HCT116 (cell line): ENCODE measurements around the gene UQCC2. TPM values are rescaled to one million over a fixed set of nuclear protein-coding genes. Genes with fewer than 3 reads are reported as not detected.

ENCODE experiments used
- ATAC-seq: fragments of 200-7000 bp; cut with Tn5 transposase; 2 replicates; pipeline ENCODE4 v1.9.1; 2020; ENCODE audit warnings: mild to moderate bottlenecking, moderate library complexity
- BruUV-seq: library from RNA; stranded (reverse); fragments of 400-500 nt; replicated peaks from 2 replicates; lab custom pipeline; 2021; lab: Mats Ljungman, UMichigan
- CTCF ChIA-PET: fragments of 300-600 bp; sonication (Branson Sonifier 250); formaldehyde crosslinking; loops from one replicate; lab custom pipeline; 2021; ENCODE audit warnings: antibody characterized with exemption; lab: Charles Lee
- POLR2A ChIA-PET: fragments of 300-600, 350-600 bp; sonication (Branson Sonifier 250); formaldehyde crosslinking; loops from one replicate; lab custom pipeline; 2021; ENCODE audit warnings: antibody characterized with exemption; lab: Charles Lee
- RAD21 ChIA-PET, 2 experiments: fragments of 300-600 bp; sonication (Branson Sonifier 250); formaldehyde crosslinking; loops; one replicate each; lab custom pipeline; 2023; ENCODE audit warnings: low total read pairs in 2 of 2; ENCODE audit not compliant: uncharacterized antibody in 2 of 2, unreplicated experiment in 2 of 2, low non-redundant PET in 1 of 2; lab: Charles Lee
- DNase-seq: peaks from one replicate; pipeline ENCODE4 v3.0.0-alpha.2; 2010; ENCODE audit warnings: low read depth, low spot score
- H2AFZ ChIP-seq: fragments of 200-600 bp; shearing (Covaris generic), sonication (generic); 2 replicates; pipeline ENCODE4 v1.6.1; 2017; ENCODE audit warnings: low read depth, mixed run types, mixed read lengths, antibody characterized with exemption, low read length; ENCODE audit not compliant: poor library complexity, severe bottlenecking
- H3K27ac ChIP-seq: 2 replicates; pipeline ENCODE4 v1.5.1; 2012; ENCODE audit warnings: low read depth, low read length
- H3K27me3 ChIP-seq: fragments of 200-600 bp; sonication (generic); 2 replicates; pipeline ENCODE4 v1.6.1; 2016; ENCODE audit warnings: mixed run types, low read length, mixed read lengths; ENCODE audit not compliant: insufficient read depth
- H3K36me3 ChIP-seq, 2 experiments: fragments of 200-500 bp in 1 of 2; fragments of 200-600 bp in 1 of 2; sonication (Bioruptor generic) in 1 of 2; sonication (generic) in 1 of 2; 2 replicates each; pipeline versions ENCODE4 v1.5.1 to v1.6.1; 2014 to 2016; ENCODE audit warnings: low read length in 2 of 2, inconsistent platforms in 1 of 2, mixed read lengths in 1 of 2, mixed run types in 1 of 2; ENCODE audit not compliant: insufficient read depth in 2 of 2, control insufficient read depth in 1 of 2
- H3K4me1 ChIP-seq, 2 experiments: fragments of 200-600 bp in 1 of 2; sonication (generic) in 1 of 2; 2 replicates each; pipeline versions ENCODE4 v1.5.1 to v1.6.1; 2012 to 2017; ENCODE audit warnings: low read length in 2 of 2, inconsistent platforms in 1 of 2, mild to moderate bottlenecking in 1 of 2, mixed read lengths in 1 of 2, mixed run types in 1 of 2, moderate library complexity in 1 of 2; ENCODE audit not compliant: insufficient read depth in 2 of 2, control insufficient read depth in 1 of 2
- H3K4me2 ChIP-seq: fragments of 200-600 bp; sonication (generic); 2 replicates; pipeline ENCODE4 v1.6.1; 2017; ENCODE audit warnings: mixed run types, low read length, mixed read lengths
- H3K4me3 ChIP-seq, 2 experiments: fragments of 200-600 bp in 1 of 2; sonication (generic) in 1 of 2; replicated peaks in 1 of 2; 2 replicates each; pipeline ENCODE4 v1.5.1; 2011 to 2016; ENCODE audit warnings: low read length in 2 of 2, control low read depth in 1 of 2, low read depth in 1 of 2, mild to moderate bottlenecking in 1 of 2, mixed read lengths in 1 of 2, mixed run types in 1 of 2
- H3K79me2 ChIP-seq: fragments of 200-600 bp; sonication (generic); 2 replicates; pipeline ENCODE4 v1.6.1; 2017; ENCODE audit warnings: mild to moderate bottlenecking, mixed run types, low read length, moderate library complexity, mixed read lengths; ENCODE audit not compliant: insufficient read depth
- H3K9ac ChIP-seq: fragments of 200-600 bp; sonication (generic); 2 replicates; pipeline ENCODE4 v1.6.1; 2016; ENCODE audit warnings: low read length, mixed read lengths
- H3K9me2 ChIP-seq: fragments of 200-600 bp; sonication (generic), shearing (Covaris generic); 2 replicates; pipeline ENCODE4 v1.6.1; 2017; ENCODE audit warnings: mixed run types, mild to moderate bottlenecking, moderate library complexity; ENCODE audit not compliant: insufficient read depth
- H3K9me3 ChIP-seq, 2 experiments: fragments of 200-500 bp in 1 of 2; fragments of 200-600 bp in 1 of 2; sonication (Bioruptor generic) in 1 of 2; sonication (generic) in 1 of 2; 2 replicates each; pipeline ENCODE4 v1.6.1; 2014 to 2017; ENCODE audit warnings: low read length in 2 of 2, mixed read lengths in 2 of 2, inconsistent platforms in 1 of 2, low read depth in 1 of 2, mild to moderate bottlenecking in 1 of 2, mixed run types in 1 of 2, moderate library complexity in 1 of 2; ENCODE audit not compliant: control insufficient read depth in 1 of 2, insufficient read depth in 1 of 2
- H4K20me1 ChIP-seq: fragments of 200-600 bp; sonication (generic), shearing (Covaris generic); 2 replicates; pipeline ENCODE4 v1.6.1; 2017; ENCODE audit warnings: mixed run types, mild to moderate bottlenecking, moderate library complexity; ENCODE audit not compliant: insufficient read depth
- CTCF ChIP-seq, 3 experiments: fragments of 200-600 bp in 1 of 3; sonication (generic) in 1 of 3; IDR thresholded peaks in 2 of 3; conservative IDR thresholded peaks in 1 of 3; 2 replicates each; pipeline ENCODE4 v1.5.1; 2012 to 2017; ENCODE audit warnings: low read depth in 2 of 3, low read length in 2 of 3, antibody characterized with exemption in 1 of 3, borderline replicate concordance in 1 of 3, control low read depth in 1 of 3, mild to moderate bottlenecking in 1 of 3, mixed read lengths in 1 of 3, mixed run types in 1 of 3, moderate library complexity in 1 of 3; ENCODE audit not compliant: insufficient read depth in 1 of 3
- EZH2 ChIP-seq: fragments of 200-600 bp; sonication (generic); IDR thresholded peaks from 2 replicates; pipeline ENCODE4 v1.6.1; 2017; ENCODE audit warnings: antibody characterized with exemption, mixed run types
- EZH2phosphoT487 ChIP-seq: fragments of 200-600 bp; IDR thresholded peaks from 2 replicates; pipeline ENCODE4 v1.6.1; 2018; ENCODE audit warnings: antibody characterized with exemption, borderline replicate concordance
- FOSL1 ChIP-seq: IDR thresholded peaks from 2 replicates; pipeline ENCODE4 v1.6.1; 2012; ENCODE audit warnings: low read depth
- JUND ChIP-seq: IDR thresholded peaks from 2 replicates; pipeline ENCODE4 v1.6.1; 2012
- MAX ChIP-seq: IDR thresholded peaks from 2 replicates; pipeline ENCODE4 v1.6.1; 2012
- POLR2A ChIP-seq: IDR thresholded peaks from 2 replicates; pipeline ENCODE4 v1.7.0; 2011; ENCODE audit warnings: borderline replicate concordance; ENCODE audit not compliant: insufficient read depth, insufficient read length; ENCODE audit errors: extremely low read depth
- POLR2AphosphoS5 ChIP-seq: IDR thresholded peaks from 2 replicates; pipeline ENCODE4 v1.6.1; 2011; ENCODE audit warnings: mild to moderate bottlenecking, low read depth, low read length, moderate library complexity
- RAD21 ChIP-seq: IDR thresholded peaks from 2 replicates; pipeline ENCODE4 v1.6.1; 2012; ENCODE audit warnings: low read depth, mild to moderate bottlenecking
- SIN3A ChIP-seq: IDR thresholded peaks from 2 replicates; pipeline ENCODE4 v1.6.1; 2012; ENCODE audit warnings: low read depth
- SRF ChIP-seq: IDR thresholded peaks from 2 replicates; pipeline ENCODE4 v1.6.1; 2012; ENCODE audit warnings: low read depth
- TCF7L2 ChIP-seq: IDR thresholded peaks from 2 replicates; pipeline ENCODE4 v1.7.0; 2011; ENCODE audit warnings: borderline replicate concordance, inconsistent platforms; ENCODE audit not compliant: insufficient read depth, insufficient read length; ENCODE audit errors: extremely low read depth
- YY1 ChIP-seq: IDR thresholded peaks from 2 replicates; pipeline ENCODE4 v1.6.1; 2011; ENCODE audit warnings: low read length, low read depth, moderate library complexity, mild to moderate bottlenecking; ENCODE audit not compliant: insufficient replicate concordance; ENCODE audit errors: extremely low read depth
- ZBTB33 ChIP-seq: IDR thresholded peaks from 2 replicates; pipeline ENCODE4 v1.6.1; 2011; ENCODE audit warnings: mild to moderate bottlenecking, low read length, moderate library complexity; ENCODE audit not compliant: insufficient replicate concordance; ENCODE audit errors: extremely low read depth
- ZFX ChIP-seq: fragments of 450-650 bp; IDR thresholded peaks from 2 replicates; pipeline ENCODE4 v1.6.1; 2017
- ZNF274 ChIP-seq: fragments of 200-500 bp; sonication (Bioruptor generic); IDR thresholded peaks from 2 replicates; pipeline ENCODE4 v1.6.1; 2014; ENCODE audit warnings: mild to moderate bottlenecking, low read depth, low read length, inconsistent platforms
- intact Hi-C: fragments of 100-400 bp; cut with micrococcal nuclease; formaldehyde crosslinking; loops from 2 replicates; pipeline ENCODE4 v1.10.0; 2022
- total RNA-seq: library from RNA; stranded (reverse); gene quantifications from one replicate; pipeline ENCODE4 v1.2.1, GENCODE V29; 2021; ENCODE audit not compliant: unreplicated experiment

UQCC2 gene
- total RNA-seq, 1 experiment from 2014 or later = 95.1 TPM

GRCh38 chr6:33729059-33729458 lies 17.6 kb upstream of the UQCC2 start:
- H3K27ac ChIP-seq = no peak overlapping the region
- H3K4me3 ChIP-seq = no peak overlapping the region
- no peak overlapping the region for H2AFZ ChIP-seq
- RAD21 ChIA-PET = no interaction called here
- H3K79me2 ChIP-seq = no peaks in the 10 kb centered on the region
- intact Hi-C loops = no loop called here
- no peaks in the 10 kb centered on the region for H3K9me2 ChIP-seq
- H4K20me1 ChIP-seq = no peaks in the 10 kb centered on the region
- no peak for TF ChIP-seq SRF
- TF ChIP-seq EZH2 = no peak
- TF ChIP-seq EZH2phosphoT487 = no peak
- TF ChIP-seq FOSL1 = no peak
- no peak for TF ChIP-seq RAD21
- no peak for TF ChIP-seq POLR2AphosphoS5
- no peak for TF ChIP-seq CTCF (IDR thresholded peaks at IDR 0.05 in 2 of 3, conservative IDR thresholded peaks at IDR 0.05 in 1 of 3; ENCODE audit: borderline replicate concordance in 1 of 3, insufficient read depth in 1 of 3, low read depth in 2 of 3, low read length in 2 of 3)
- TF ChIP-seq ZNF274 = no peak
- TF ChIP-seq TCF7L2 = no peak
- no peak for TF ChIP-seq ZBTB33
- no peak for TF ChIP-seq SIN3A
- no peak for TF ChIP-seq JUND
- TF ChIP-seq POLR2A = no peak
- TF ChIP-seq MAX = no peak
- TF ChIP-seq YY1 = no peak
- TF ChIP-seq ZFX = no peak
- CTCF ChIA-PET = no interaction called here
- no peak overlapping the region for H3K4me2 ChIP-seq
- H3K9ac ChIP-seq = no peak overlapping the region
- no peak for ATAC-seq
- H3K9me3 ChIP-seq = no peaks in the 10 kb centered on the region
- POLR2A ChIA-PET = no interaction called here
- no peaks in the 10 kb centered on the region for H3K36me3 ChIP-seq
- BruUV-seq = no TSS peak
- peaks cover 0 to 10% of the 10 kb centered on the region in 2 experiments; a peak in 2 of 4 replicates for H3K4me1 ChIP-seq
- peaks cover 4% of the 10 kb centered on the region; the same call in 1 of the 2 replicates for H3K27me3 ChIP-seq
- DNase-seq = no peak
